H1 (cell line): ENCODE data around the gene DENND1A. TPM values are rescaled to one million over a fixed set of nuclear protein-coding genes. Genes with fewer than 3 reads are reported as not detected.

Source experiments
- CTCF ChIA-PET: fragments of 300-600 bp; sonication (Branson Sonifier 250); formaldehyde crosslinking; loops from one replicate; lab custom pipeline; 2021; ENCODE audit not compliant: partially characterized antibody; lab: Charles Lee
- POLR2A ChIA-PET: fragments of 300-600 bp; sonication (Branson Sonifier 250); formaldehyde crosslinking; loops from one replicate; lab custom pipeline; 2021; ENCODE audit warnings: inconsistent platforms; ENCODE audit not compliant: partially characterized antibody; lab: Charles Lee
- DNase-seq, 2 experiments: peaks; one replicate each; pipeline versions ENCODE4 v3.0.0 to v3.0.0-alpha.2; 2010 to 2022; ENCODE audit warnings: low spot score in 2 of 2, low read depth in 1 of 2, mixed read lengths in 1 of 2
- FAIRE-seq: peaks from 2 replicates; lab custom pipeline; 2011; peaks lifted over from hg19 to GRCh38; lab: Jason Lieb, UNC
- H2AFZ ChIP-seq: 2 replicates; pipeline ENCODE4 v1.8.1; 2012; ENCODE audit warnings: low read length, inconsistent platforms
- H2AK5ac ChIP-seq: 2 replicates; pipeline ENCODE4 v1.6.1; 2013; ENCODE audit warnings: low read depth, low read length
- H2BK120ac ChIP-seq: replicated peaks from 2 replicates; pipeline ENCODE3; 2013; ENCODE audit warnings: low read depth, low read length, inconsistent platforms
- H2BK12ac ChIP-seq: 2 replicates; pipeline ENCODE4 v1.6.1; 2013; ENCODE audit warnings: low read depth, low read length
- H2BK15ac ChIP-seq: 2 replicates; pipeline ENCODE4 v1.6.1; 2013; ENCODE audit warnings: low read length
- H2BK20ac ChIP-seq: 2 replicates; pipeline ENCODE4 v1.6.1; 2013; ENCODE audit warnings: low read length
- H2BK5ac ChIP-seq: 2 replicates; pipeline ENCODE4 v1.6.1; 2013; ENCODE audit warnings: low read depth, low read length
- H3K14ac ChIP-seq: 2 replicates; pipeline ENCODE4 v1.6.1; 2013; ENCODE audit warnings: inconsistent platforms; ENCODE audit not compliant: insufficient read length
- H3K18ac ChIP-seq: 2 replicates; pipeline ENCODE4 v1.6.1; 2013; ENCODE audit warnings: low read length; ENCODE audit errors: extremely low read depth
- H3K23ac ChIP-seq: 2 replicates; pipeline ENCODE4 v1.6.1; 2013; ENCODE audit warnings: inconsistent platforms; ENCODE audit not compliant: insufficient read length
- H3K23me2 ChIP-seq: 2 replicates; pipeline ENCODE4 v1.6.1; 2013; ENCODE audit warnings: low read depth, low read length
- H3K27ac ChIP-seq: 2 replicates; pipeline ENCODE4 v1.6.1; 2011; ENCODE audit warnings: low read depth, low read length, inconsistent platforms
- H3K27me3 ChIP-seq, 4 experiments: replicated peaks in 1 of 4; 1 replicate in 1 of 4; 2 replicates in 3 of 4; pipeline versions ENCODE4 v1.6.1 to v1.8.1; 2011 to 2013; ENCODE audit warnings: low read length in 3 of 4, mild to moderate bottlenecking in 3 of 4, inconsistent platforms in 2 of 4, mixed read lengths in 2 of 4, moderate library complexity in 1 of 4; ENCODE audit not compliant: control insufficient read depth in 3 of 4, insufficient read depth in 3 of 4; ENCODE audit errors: extremely low read depth in 1 of 4
- H3K36me3 ChIP-seq, 4 experiments: 2 replicates each; pipeline versions ENCODE4 v1.6.1 to v1.8.1; 2011 to 2013; ENCODE audit warnings: mild to moderate bottlenecking in 4 of 4, low read length in 3 of 4, moderate library complexity in 2 of 4, control low read depth in 1 of 4, inconsistent platforms in 1 of 4; ENCODE audit not compliant: insufficient read depth in 4 of 4, control insufficient read depth in 2 of 4
- H3K4ac ChIP-seq: replicated peaks from 2 replicates; pipeline ENCODE3; 2013; ENCODE audit warnings: low read length, low read depth, mixed read lengths, inconsistent platforms; ENCODE audit not compliant: insufficient read length
- H3K4me1 ChIP-seq, 4 experiments: replicated peaks in 1 of 4; 1 replicate in 1 of 4; 2 replicates in 3 of 4; pipeline versions ENCODE4 v1.6.1 to v1.8.1; 2011 to 2013; ENCODE audit warnings: low read length in 3 of 4, inconsistent platforms in 2 of 4, mixed read lengths in 1 of 4; ENCODE audit not compliant: insufficient read depth in 4 of 4, control insufficient read depth in 3 of 4
- H3K4me2 ChIP-seq, 2 experiments: 2 replicates each; pipeline versions ENCODE4 v1.6.1 to v1.8.1; 2011 to 2013; ENCODE audit warnings: low read depth in 2 of 2, low read length in 2 of 2, control low read depth in 1 of 2, inconsistent platforms in 1 of 2, mild to moderate bottlenecking in 1 of 2; ENCODE audit not compliant: insufficient read depth in 1 of 2
- H3K4me3 ChIP-seq, 4 experiments: fragments of 200-600, 300-600 bp in 1 of 4; sonication (generic), shearing (Covaris generic), sonication (Bioruptor Twin) in 1 of 4; 2 replicates each; pipeline versions ENCODE4 v1.5.1 to v1.8.1; 2011 to 2016; ENCODE audit warnings: low read length in 4 of 4, low read depth in 3 of 4, control low read depth in 2 of 4, inconsistent platforms in 2 of 4, mild to moderate bottlenecking in 2 of 4, mixed read lengths in 1 of 4, moderate library complexity in 1 of 4; ENCODE audit not compliant: insufficient read depth in 2 of 4; ENCODE audit errors: extremely low read depth in 1 of 4
- H3K56ac ChIP-seq: replicated peaks from 2 replicates; pipeline ENCODE3; 2013; ENCODE audit warnings: low read depth, mild to moderate bottlenecking, mixed read lengths, low read length, inconsistent platforms; ENCODE audit not compliant: insufficient read length
- H3K79me1 ChIP-seq: 2 replicates; pipeline ENCODE4 v1.6.1; 2013; ENCODE audit warnings: low read depth, low read length, control low read depth
- H3K79me2 ChIP-seq, 2 experiments: 2 replicates each; pipeline versions ENCODE4 v1.6.1 to v1.8.1; 2012 to 2013; ENCODE audit warnings: low read length in 2 of 2, mild to moderate bottlenecking in 2 of 2, inconsistent platforms in 1 of 2; ENCODE audit not compliant: insufficient read depth in 2 of 2, control insufficient read depth in 1 of 2
- H3K9ac ChIP-seq, 4 experiments: replicated peaks in 1 of 4; 1 replicate in 1 of 4; 2 replicates in 3 of 4; pipeline versions ENCODE4 v1.6.1 to v1.8.1; 2011 to 2013; ENCODE audit warnings: low read depth in 3 of 4, low read length in 3 of 4, control low read depth in 2 of 4, mild to moderate bottlenecking in 2 of 4, moderate library complexity in 2 of 4, inconsistent platforms in 1 of 4; ENCODE audit errors: extremely low read depth in 1 of 4
- H3K9me3 ChIP-seq, 2 experiments: 2 replicates each; pipeline versions ENCODE4 v1.6.1 to v1.8.1; 2012 to 2013; ENCODE audit warnings: mild to moderate bottlenecking in 2 of 2, moderate library complexity in 2 of 2, control low read depth in 1 of 2, inconsistent platforms in 1 of 2, low read depth in 1 of 2, low read length in 1 of 2, mixed read lengths in 1 of 2; ENCODE audit not compliant: insufficient read depth in 2 of 2
- H4K20me1 ChIP-seq, 2 experiments: replicated peaks in 1 of 2; 2 replicates each; pipeline versions ENCODE3 to v1.8.1; 2011 to 2013; ENCODE audit warnings: inconsistent platforms in 2 of 2, low read length in 2 of 2, mild to moderate bottlenecking in 1 of 2; ENCODE audit not compliant: insufficient read depth in 2 of 2, control insufficient read depth in 1 of 2
- H4K5ac ChIP-seq: 2 replicates; pipeline ENCODE4 v1.6.1; 2013; ENCODE audit warnings: low read length, low read depth, mixed read lengths, inconsistent platforms; ENCODE audit not compliant: insufficient read length
- H4K8ac ChIP-seq: 2 replicates; pipeline ENCODE4 v1.8.0; 2013; ENCODE audit warnings: mild to moderate bottlenecking, moderate library complexity, low read length, inconsistent platforms; ENCODE audit not compliant: insufficient read depth; ENCODE audit errors: extremely low read depth
- H4K91ac ChIP-seq: replicated peaks from 2 replicates; pipeline ENCODE3; 2013; ENCODE audit warnings: low read length, mixed read lengths, inconsistent platforms; ENCODE audit not compliant: insufficient read length
- BRCA1 ChIP-seq: IDR thresholded peaks from 2 replicates; pipeline ENCODE4 v1.6.1; 2012; ENCODE audit warnings: low read depth, low read length, improper control_type of control experiment
- EZH2 ChIP-seq: fragments of 200-600 bp; sonication (generic); IDR thresholded peaks from 2 replicates; pipeline ENCODE4 v1.7.1; 2012; ENCODE audit warnings: low read depth, mild to moderate bottlenecking, moderate library complexity, low read length, inconsistent platforms; ENCODE audit not compliant: severe bottlenecking
- HDAC6 ChIP-seq: IDR thresholded peaks from one replicate; pipeline ENCODE4 v1.7.1; 2012; ENCODE audit warnings: low read depth, mild to moderate bottlenecking, inconsistent platforms, low read length, moderate library complexity
- JUND ChIP-seq: IDR thresholded peaks from 2 replicates; pipeline ENCODE4 v1.6.1; 2011; ENCODE audit warnings: mild to moderate bottlenecking, improper control_type of control experiment, low read length
- POLR2AphosphoS5 ChIP-seq: IDR thresholded peaks from 2 replicates; pipeline ENCODE4 v1.6.1; 2011; ENCODE audit warnings: low read depth, low read length
- POU5F1 ChIP-seq: IDR thresholded peaks from 2 replicates; pipeline ENCODE4 v1.6.1; 2011; ENCODE audit warnings: low read depth, mild to moderate bottlenecking, low read length, moderate library complexity
- RBBP5 ChIP-seq: IDR thresholded peaks from 2 replicates; pipeline ENCODE4 v1.7.1; 2012; ENCODE audit warnings: low read depth, mild to moderate bottlenecking, inconsistent platforms, low read length, moderate library complexity, borderline replicate concordance
- SIN3A ChIP-seq, 2 experiments: IDR thresholded peaks in 1 of 2; conservative IDR thresholded peaks in 1 of 2; 2 replicates each; pipeline ENCODE4 v1.6.1; 2011 to 2012; ENCODE audit warnings: low read length in 2 of 2, improper control_type of control experiment in 1 of 2, low read depth in 1 of 2, mild to moderate bottlenecking in 1 of 2
- WGBS, 2 experiments: shearing (Covaris generic) in 1 of 2; methylation state at CpG; one replicate each; pipeline versions ENCODE4 v1.1.6 to v1.1.7; 2013 to 2015; ENCODE audit warnings: low lambda C conversion rate in 2 of 2, mixed read lengths in 2 of 2, inconsistent platforms in 1 of 2, low coverage in 1 of 2, missing lambda C conversion rate in 1 of 2; ENCODE audit not compliant: insufficient replicate concordance in 2 of 2, insufficient coverage in 1 of 2, insufficient read length in 1 of 2; ENCODE audit errors: extremely low coverage in 1 of 2, missing lambda C conversion rate in 1 of 2; 5-methylcytosine and 5-hydroxymethylcytosine counted together
- polyA plus RNA-seq, 7 experiments: library from polyadenylated mRNA; depleted of rRNA in 3 of 7; stranded (reverse) in 5 of 7; unstranded in 2 of 7; fragments of >200 nt in 5 of 7; fragments of 200-250 nt in 2 of 7; gene quantifications; 1 replicate in 5 of 7; 2 replicates in 1 of 7; 4 replicates in 1 of 7; pipeline versions ENCODE4 v1.2.1 to v1.2.3, GENCODE V29; 2011 to 2013; ENCODE audit warnings: missing spikeins in 2 of 7, mixed read lengths in 2 of 7
- total RNA-seq: library from RNA; stranded (reverse); fragmentation: NEBNext Ultra II Directional; extraction: Animal tissue kit (Norgen Biotek cat#: 25700); gene quantifications from 2 replicates; pipeline ENCODE4 v1.2.1, GENCODE V29; 2021
- TF ChIP-seq, protein P1 (sequence below): IDR thresholded peaks from 2 replicates; pipeline ENCODE4 v1.6.1; 2011; ENCODE audit warnings: low read length, improper control_type of control experiment

Gene DENND1A
- total and polyA plus RNA-seq, 2 of the 8 experiments (the other 6 are each of a cell fraction or from before 2014, with no cell fraction given) = 24.1 to 26.4 TPM

DNA sequence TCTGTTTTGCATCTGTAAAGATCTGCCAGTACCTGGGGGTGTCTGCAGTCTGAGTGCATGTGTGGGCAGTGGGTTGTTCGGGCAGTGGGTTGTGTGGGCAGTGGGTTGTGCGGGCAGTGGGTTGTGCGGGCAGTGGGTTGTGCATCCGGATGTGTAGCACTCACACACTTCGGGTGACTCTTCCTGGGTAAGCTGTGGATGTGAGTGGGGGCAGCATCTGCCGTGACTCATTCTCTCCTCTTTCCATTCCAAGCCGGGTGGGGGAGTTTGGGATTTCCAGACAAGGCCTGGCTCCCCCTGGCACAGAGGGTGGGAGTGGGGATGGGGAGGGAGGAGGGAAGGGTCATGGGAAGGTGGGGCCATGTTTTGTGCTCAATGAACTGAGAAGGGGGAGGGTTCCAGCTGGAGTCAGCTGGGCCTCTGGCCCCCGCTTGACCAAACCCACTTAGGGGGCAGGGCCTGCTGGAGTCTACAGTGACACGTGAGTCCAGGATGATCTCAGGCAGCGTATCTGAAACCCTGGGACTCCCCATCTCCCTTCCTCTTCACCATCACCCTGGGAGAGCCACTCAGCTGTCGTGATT, 565.6 kb downstream of the DENND1A start:
- Histone ChIP-seq H2BK12ac (no peak overlapping the region), H3K23ac (no peak overlapping the region), H3K9ac (no peak overlapping the region), H3K4me1 (peaks cover 7 to 40% (median 26%) of the 10 kb centered on the region in 4 experiments), H3K56ac (no peak overlapping the region), H3K79me1 (no peaks in the 10 kb centered on the region), H2BK5ac (no peak overlapping the region), H2AK5ac (no peak overlapping the region), H3K79me2 (no peaks in the 10 kb centered on the region), H4K8ac (0 out of 2 replicates have a peak overlapping the region, but pooled peaks have one; percentile 28), H3K9me3 (no peaks in the 10 kb centered on the region), H2BK15ac (no peak overlapping the region), H4K5ac (no peak overlapping the region), H2AFZ (no peak overlapping the region), H3K27ac (no peak overlapping the region), H3K4me2 (no peak overlapping the region), H3K27me3 (peaks cover 0 to 3% (median 0%) of the 10 kb centered on the region in 4 experiments; a peak in 2 of 7 replicates), H3K36me3 (no peaks in the 10 kb centered on the region), H2BK20ac (no peak overlapping the region), H3K23me2 (no peaks in the 10 kb centered on the region), H4K91ac (no peak overlapping the region), H3K14ac (no peak overlapping the region), H4K20me1 (peaks cover 0 to 6% of the 10 kb centered on the region in 2 experiments), H3K4me3 (no peak overlapping the region), H3K4ac (no peak overlapping the region), H3K18ac (no peak overlapping the region), H2BK120ac (no peak overlapping the region)
- ChIA-PET CTCF (interaction anchor here (3.3 to 22.0 kb wide), 3 partner anchors 10 to 24 kb away, joined by 15 to 668 read pairs (median 44); partner anchors contain the start of gene CRB2), POLR2A (interaction anchor here (0.7 to 2.8 kb wide), 3 partner anchors 8 to 24 kb away, joined by 3 to 7 read pairs (median 3); partner anchors contain the start of gene CRB2)
- WGBS, 2 experiments = 85% methylated on average over 10 of the region's 11 CpGs; no CpG with 5 or more reads in 1 of the 2 experiments
- DNase-seq (no peak), FAIRE-seq (no peak)
- TF ChIP-seq EZH2 (no peak), JUND (no peak), SIN3A (conservative IDR thresholded peaks at IDR 0.05 in 1 of 2, IDR thresholded peaks at IDR 0.05 in 1 of 2; ENCODE audit: low read depth in 1 of 2, low read length in 2 of 2) (no peak), HDAC6 (no peak), POLR2AphosphoS5 (no peak), BRCA1 (no peak), POU5F1 (no peak), RBBP5 (no peak)
- TF ChIP-seq, protein P1, sequence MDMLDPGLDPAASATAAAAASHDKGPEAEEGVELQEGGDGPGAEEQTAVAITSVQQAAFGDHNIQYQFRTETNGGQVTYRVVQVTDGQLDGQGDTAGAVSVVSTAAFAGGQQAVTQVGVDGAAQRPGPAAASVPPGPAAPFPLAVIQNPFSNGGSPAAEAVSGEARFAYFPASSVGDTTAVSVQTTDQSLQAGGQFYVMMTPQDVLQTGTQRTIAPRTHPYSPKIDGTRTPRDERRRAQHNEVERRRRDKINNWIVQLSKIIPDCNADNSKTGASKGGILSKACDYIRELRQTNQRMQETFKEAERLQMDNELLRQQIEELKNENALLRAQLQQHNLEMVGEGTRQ = no peak
